PFSK-1 (cell line): ENCODE results near the gene VIT.

Experiments used
- POLR2AphosphoS5 ChIP-seq: IDR thresholded peaks from 2 replicates; pipeline ENCODE4 v1.6.1; 2012; ENCODE audit warnings: low read depth, mild to moderate bottlenecking, control low read depth, low read length, moderate library complexity
- SIN3A ChIP-seq: IDR thresholded peaks from 2 replicates; pipeline ENCODE4 v1.6.1; 2012; ENCODE audit warnings: mild to moderate bottlenecking, low read length, moderate library complexity, borderline replicate concordance; ENCODE audit not compliant: insufficient read depth
- TF ChIP-seq, protein P1 (sequence below), 2 experiments: IDR thresholded peaks; 2 replicates each; pipeline versions ENCODE4 v1.6.1 to v1.8.0; 2011 to 2012; ENCODE audit warnings: low read depth in 2 of 2, low read length in 2 of 2, control low read depth in 1 of 2, inconsistent platforms in 1 of 2, mild to moderate bottlenecking in 1 of 2, moderate library complexity in 1 of 2; ENCODE audit not compliant: insufficient read depth in 1 of 2

DNA sequence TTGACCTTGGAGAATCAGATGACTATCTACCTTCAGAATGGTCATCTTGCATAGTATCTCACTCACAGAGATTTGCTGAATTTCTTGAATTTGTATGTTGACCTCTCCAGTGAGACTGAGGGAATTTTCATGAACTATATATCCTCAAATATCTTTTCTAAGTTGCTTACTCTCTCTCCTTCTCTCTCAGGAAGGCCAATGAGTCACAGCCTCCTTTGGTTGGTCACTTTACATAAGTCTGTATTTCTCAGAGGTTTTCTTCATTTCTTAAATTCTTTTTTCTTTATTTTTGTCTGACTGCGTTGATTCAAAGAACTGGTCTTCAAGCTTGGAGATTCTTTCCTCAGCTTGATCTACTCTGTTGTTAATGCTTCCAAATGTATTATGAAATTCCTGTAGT lies 51.7 kb downstream of the VIT start:
- TF ChIP-seq POLR2AphosphoS5 (no peak), SIN3A (no peak)
- TF ChIP-seq, protein P1, sequence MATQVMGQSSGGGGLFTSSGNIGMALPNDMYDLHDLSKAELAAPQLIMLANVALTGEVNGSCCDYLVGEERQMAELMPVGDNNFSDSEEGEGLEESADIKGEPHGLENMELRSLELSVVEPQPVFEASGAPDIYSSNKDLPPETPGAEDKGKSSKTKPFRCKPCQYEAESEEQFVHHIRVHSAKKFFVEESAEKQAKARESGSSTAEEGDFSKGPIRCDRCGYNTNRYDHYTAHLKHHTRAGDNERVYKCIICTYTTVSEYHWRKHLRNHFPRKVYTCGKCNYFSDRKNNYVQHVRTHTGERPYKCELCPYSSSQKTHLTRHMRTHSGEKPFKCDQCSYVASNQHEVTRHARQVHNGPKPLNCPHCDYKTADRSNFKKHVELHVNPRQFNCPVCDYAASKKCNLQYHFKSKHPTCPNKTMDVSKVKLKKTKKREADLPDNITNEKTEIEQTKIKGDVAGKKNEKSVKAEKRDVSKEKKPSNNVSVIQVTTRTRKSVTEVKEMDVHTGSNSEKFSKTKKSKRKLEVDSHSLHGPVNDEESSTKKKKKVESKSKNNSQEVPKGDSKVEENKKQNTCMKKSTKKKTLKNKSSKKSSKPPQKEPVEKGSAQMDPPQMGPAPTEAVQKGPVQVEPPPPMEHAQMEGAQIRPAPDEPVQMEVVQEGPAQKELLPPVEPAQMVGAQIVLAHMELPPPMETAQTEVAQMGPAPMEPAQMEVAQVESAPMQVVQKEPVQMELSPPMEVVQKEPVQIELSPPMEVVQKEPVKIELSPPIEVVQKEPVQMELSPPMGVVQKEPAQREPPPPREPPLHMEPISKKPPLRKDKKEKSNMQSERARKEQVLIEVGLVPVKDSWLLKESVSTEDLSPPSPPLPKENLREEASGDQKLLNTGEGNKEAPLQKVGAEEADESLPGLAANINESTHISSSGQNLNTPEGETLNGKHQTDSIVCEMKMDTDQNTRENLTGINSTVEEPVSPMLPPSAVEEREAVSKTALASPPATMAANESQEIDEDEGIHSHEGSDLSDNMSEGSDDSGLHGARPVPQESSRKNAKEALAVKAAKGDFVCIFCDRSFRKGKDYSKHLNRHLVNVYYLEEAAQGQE (IDR thresholded peaks at IDR 0.05; ENCODE audit: insufficient read depth in 1 of 2, low read depth in 2 of 2, low read length in 2 of 2), result no peak
